ENCODE measurements around the gene VASN.

The VASN gene

DNA sequence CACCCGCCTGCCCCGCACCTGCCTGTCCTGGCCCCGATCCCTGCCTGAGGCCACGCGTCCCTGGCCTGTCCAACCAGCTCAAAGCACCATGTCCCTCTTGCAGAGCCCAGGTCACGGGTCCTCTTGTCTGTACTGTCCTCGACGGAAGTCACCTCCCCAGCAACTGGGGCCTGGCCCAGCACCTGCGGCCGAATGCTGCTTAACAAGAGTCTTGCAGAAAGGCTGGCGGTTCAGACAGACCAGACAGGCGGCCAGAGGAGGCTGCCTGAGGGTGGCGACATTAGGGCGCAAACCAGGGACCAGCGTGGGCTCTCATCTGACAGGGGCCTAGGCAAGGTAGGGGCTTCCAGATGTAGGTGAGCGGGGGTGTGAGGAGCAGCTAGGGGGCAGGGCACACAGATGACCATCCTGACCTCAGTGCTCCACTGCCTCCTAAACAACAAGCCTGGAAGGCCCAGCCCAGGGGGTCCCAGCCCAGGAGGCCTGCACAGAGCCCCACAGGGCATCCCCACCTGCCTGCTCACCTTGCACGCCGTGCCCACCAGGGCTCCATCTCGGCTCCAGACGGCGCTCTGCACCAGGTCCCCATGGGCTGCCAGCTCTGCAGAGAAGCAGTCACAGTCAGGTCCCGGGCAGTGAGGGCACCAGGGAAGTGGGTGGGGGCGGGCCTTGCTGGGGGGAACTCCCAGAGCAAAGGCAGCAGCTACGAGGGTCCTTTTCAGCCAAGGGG lies 33.5 kb downstream of the VASN start:
- DNase-seq: no peak

DNA sequence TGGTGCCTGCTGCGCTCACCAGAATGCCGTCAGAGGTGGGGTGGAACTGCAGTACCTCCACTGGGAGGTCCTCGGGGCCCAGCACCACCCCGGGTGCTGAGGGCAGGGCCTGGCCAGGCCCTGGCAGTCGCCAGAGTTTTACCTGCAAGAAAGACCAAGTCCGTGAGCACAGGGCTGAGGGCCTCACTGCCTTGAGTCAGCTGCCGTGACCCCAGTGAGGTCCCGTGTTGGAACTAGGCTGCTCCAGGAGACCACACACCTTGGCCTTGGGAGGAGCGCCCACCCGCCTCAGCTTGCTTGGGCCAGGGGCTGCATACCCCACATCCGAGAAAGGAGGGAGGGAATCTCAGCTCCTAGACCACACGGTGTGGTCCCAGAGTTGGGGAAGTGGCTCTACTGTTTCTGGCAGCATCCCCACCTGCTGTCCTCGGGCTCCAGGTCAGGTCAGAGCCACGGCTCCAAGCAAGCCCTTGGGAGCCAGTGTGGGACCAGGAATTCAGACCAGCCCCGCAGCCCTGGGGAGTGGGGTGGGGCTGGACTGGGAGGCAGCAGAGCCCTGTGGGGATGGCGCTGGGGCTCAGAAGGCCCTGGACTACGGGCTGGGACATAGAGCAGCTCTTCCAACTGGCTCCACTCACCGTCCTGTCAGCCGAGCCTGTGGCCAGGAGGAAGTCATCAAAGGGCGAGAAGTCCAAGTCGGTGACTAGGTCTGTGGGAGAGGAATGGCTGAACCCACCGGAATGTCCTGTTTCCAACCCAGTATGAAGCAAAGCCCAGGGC lies 36.1 kb downstream of the VASN start:
- no peak for DNase-seq

DNA sequence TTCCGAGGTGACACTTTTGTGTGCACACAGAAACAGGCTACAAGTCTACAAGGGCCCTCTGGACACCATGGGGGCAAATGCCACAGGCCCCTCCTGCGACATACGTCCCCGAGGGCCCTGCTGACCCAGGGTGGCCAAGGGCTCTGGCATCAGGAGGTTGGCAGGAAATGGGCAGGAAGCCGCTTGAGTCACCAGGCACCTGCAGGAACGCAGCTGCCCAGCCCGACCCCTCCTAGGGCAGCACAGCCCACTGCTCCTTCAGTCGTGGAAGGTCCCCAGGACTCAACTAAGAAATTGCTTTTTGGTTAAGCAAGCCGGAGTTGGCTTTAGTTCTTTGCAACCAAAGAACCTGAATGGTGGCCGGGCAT lies 36.7 kb downstream of the VASN start:
- no peak for DNase-seq

DNA sequence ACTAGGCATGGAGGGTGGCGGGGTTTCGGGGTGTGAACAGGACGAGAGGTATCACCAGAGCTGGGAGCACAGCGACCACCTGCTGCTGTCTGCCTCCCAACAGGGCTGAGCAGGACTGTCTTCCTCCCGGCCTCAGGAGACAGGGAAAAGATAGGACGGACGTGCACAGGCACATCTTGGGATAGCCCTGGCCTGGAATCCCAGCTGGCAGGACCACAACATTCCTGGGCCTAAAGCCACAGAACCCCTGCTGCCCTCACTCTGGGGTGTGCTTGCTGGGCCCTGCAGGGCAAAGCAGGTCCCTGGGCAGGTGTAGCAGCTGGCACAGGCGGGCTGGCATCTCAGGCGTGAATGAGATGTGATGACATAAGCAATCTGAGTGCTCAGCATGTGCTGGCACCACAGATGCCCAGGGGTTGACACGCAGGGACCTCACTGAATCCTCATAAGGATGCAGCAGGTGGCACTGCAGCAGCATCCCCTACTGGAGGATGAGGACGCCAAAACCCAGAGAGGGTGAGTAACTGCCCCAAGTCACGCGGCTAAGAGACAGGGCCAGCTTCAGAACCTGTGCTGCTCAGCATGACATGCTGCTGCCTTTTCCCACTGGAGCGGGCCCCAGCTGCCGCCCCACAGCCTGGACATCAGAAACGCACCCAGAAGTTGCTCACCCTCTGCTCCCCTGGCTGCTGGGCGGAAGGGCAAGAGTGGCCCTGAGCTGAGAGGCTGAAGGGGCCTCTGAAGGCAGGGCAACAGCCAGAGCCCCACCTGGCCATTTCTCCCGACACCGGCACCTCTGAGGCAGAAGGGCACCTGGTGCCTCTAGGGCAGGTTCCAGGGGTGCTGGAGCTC lies 37.7 kb downstream of the VASN start:
- peak; percentile 27 to 46 for DNase-seq

DNA sequence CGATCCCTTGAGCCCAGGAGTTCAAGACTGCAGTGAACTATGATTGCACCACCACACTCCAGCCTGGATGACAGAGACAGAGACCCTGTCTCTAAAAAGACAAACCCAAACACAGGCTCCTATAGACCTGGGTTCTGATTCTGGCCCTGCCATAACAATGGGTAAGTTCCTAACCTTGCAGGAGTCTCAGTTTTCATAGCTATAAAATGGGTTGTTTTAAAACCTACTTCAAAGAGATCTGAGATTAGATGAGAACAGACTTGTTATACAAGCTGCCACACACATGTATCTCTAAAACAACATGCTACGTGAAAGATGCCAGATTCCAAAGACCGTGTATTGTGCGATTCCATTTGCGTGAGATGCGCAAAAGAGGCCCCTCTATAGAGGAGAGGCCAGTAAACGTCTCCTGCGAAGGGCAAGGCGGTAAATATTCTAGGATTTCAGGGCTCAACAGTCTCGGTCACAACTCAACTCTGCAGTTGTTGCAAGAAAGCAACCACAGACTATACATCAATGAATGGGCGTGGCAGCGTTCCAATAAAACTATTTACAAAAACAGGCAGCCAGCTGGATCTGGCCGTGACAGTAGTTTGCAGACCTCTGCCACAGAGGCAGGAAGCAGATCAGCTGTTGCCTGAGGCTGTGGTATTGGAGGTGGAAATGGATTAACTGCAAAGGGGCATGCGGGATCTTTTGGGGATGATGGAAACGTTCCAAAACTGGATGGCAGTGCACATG lies 38.9 kb downstream of the VASN start:
- no peak for DNase-seq

DNA sequence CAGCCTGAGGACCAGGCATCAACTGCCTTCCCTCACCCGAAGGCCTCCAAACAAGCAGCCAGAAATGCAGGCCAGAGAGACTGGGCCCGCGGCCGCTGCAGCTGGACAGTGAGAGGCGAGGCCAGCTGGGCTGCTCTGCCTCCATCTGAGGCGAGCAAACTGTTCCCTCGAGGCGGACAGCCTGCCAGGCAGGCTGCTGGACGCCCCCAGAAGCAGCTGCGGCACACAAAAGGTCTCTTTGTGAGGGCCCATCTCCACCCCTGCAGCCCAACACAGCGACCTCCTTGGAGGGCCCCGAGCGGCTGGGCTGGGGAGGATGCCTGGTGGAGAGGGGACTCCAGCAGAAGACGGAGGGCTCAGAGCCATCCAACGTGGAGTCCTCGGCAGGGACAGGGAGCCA lies 40.0 kb downstream of the VASN start:
- DNase-seq: no peak

DNA sequence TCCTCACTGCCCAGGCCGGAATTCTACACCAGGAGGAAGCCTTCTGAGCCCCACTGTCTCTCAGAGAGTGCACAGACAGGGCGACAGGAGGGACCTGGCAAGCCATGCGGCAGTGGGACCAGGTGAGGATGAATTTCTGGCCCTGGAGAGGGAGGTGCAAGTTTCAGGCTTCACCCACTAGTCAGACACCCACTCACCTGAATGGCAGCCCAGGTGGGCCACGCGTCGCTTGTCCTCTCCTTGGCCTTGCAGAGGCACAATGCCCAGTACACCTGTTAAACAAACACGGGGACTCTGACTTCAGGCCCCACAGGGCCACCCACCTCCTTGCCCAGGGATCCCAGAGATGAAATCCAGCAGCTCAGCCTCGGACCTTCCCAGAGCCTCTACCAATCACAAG lies 40.5 kb downstream of the VASN start:
- DNase-seq: no peak

DNA sequence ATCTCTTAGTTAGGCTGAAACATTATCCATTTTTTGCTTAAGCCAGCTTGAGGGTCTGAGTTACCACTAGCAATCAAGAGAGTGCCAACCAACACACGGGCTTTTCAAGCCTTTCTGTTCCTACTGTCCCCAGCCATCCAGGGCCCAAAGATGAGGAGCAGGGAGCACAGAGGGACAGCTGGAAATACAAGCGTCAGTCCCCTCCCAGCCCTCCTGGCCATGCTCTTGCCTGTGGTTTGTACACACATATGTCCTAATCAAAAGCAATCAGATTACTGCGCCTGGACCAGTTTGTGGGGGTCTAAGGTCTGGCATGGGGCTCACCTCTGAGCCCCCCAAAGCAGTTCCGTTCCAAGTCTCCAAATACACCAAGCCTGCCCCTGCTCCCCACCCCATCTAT lies 41.2 kb downstream of the VASN start:
- DNase-seq: no peak

DNA sequence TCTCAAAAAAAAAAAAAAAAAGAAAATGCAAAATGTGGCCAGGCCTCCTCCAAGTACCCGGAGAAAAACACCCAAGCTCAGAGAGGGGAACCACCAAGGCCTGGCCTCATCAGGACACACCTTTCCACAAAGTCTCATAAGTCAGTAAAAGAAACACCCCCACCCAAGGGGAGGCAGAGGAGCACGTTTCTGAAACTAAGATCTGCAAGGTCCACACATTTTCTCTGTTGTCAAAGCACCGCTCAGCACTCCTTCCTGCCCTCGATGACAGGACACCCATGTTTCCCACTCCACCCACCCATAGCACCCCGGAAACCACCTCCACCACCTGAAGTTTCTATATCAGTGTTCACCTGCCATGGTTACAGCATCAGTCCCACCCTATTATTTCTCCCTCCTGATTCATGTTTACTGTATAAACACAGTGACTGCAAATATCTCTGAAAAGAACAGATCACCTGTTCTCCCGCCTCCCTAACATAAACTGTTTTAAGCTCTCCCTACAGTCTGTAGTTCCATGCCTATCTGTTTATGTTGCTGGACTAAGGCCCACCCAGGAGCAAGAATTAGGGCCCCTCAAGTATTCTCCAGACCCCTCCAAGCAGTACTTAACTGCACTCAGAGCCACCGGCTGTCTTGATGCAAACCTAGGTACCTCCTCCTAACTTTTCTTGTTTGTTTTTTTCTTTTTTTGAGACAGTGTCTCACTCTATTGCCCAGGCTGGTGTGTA lies 42.7 kb downstream of the VASN start:
- DNase-seq: no peak

DNA sequence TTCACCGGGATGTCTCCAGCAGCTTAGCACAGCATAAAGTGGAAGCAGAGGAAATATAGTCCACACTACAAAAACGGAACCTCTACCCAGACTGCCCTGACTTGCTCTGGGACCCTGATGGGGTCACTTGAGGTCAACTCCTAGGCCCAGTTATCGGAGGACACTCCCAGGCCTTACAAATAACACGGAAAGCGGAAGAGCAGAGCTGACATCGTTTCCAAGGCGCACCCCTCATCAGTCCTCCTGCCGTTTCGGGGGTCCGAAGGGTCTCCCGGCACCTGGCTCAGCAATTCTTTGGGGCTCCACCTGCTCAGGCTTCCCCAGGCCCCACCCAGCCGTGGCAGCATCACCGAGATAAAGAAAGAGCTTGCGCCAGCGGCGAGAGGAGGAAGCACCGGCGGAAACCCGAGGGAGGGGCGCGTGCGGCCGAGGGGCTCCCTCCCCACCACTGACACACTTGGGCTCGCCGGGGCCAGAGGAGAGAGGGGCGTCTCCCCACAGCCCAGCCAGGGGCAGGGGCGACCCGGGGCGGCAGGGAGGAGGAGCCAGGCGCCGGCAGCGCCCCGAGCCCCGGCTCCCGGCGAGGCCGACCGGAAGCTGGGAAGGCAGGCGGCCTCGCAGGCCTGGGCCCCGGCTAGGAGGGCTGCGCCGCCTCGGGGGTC lies 44.0 kb downstream of the VASN start:
- peak in 1 of 2 experiments; percentile 29 for DNase-seq

DNA sequence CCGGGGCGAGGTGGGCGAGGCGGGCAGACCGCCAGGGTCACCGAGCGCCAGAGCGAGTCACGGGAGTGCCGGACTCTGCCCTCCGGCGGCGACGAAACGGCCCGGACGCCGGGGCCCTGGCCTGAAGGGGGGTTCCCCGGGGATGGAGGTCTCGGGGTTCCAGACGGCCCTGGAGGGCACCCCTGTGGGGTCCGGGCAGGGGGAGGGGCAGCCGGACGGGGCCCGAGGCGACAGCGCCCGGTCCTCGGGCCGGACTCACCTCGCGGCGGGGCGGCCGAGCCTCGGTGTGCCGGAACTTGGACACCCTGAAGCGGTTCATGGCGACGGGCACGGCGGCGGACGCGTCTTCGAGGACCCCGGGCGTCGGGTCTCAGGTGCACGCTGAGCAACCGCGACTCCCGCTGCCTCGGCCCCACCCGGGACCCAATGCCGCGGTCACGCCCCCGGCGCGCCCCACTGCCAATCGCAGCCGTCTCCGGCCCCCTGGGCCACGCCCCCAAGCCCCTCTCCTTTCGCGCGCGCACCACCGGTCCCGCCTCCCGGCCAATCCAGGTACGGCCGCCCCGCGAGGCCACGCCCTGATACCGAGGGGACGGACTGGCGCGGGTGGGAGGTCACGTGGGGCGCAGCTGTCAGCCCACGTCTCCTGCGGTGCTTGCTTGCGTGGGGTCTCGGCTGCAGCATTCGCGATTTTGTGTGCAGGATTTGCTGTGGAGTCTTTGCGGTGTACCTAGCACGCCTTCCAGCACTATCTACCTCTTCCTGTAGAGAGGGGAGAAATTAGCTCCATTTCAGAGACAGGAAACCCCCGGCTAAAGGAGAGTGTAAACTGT lies 44.8 kb downstream of the VASN start, which contains the start of gene CORO7:
CORO7 (minus strand) TSS at position 397 of the 833 bp plus-strand sequence; CDS start at position 319, 78 bp downstream.
- DNase-seq: peak; percentile 92 to 94

DNA sequence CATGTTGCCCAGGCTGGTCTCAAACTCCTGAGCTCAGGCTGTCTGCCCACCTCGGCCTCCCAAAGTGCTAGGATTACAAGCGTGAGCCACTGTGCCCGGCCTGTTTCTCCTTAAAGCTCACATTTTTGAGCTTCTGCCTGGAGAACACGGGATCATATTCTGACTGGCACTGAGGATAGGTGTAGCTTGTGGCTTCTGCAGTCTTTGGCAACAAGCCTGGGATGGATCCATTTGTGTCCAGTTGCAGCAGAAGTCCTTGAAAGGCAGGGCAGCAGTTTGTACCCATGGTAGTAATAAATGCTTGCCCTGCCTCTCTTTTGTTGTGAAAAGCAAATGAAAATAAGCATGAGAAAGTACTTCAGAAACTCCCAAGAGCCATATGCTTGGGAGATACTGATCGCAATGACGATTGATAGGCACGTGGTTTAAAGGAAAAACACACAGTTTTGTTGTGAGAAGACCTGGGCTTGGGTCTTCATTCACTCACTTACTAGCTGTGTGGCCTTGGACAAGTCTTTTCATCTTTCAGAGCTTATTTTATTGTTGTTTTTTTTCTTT lies 47.8 kb downstream of the VASN start:
- no peak for DNase-seq

DNA sequence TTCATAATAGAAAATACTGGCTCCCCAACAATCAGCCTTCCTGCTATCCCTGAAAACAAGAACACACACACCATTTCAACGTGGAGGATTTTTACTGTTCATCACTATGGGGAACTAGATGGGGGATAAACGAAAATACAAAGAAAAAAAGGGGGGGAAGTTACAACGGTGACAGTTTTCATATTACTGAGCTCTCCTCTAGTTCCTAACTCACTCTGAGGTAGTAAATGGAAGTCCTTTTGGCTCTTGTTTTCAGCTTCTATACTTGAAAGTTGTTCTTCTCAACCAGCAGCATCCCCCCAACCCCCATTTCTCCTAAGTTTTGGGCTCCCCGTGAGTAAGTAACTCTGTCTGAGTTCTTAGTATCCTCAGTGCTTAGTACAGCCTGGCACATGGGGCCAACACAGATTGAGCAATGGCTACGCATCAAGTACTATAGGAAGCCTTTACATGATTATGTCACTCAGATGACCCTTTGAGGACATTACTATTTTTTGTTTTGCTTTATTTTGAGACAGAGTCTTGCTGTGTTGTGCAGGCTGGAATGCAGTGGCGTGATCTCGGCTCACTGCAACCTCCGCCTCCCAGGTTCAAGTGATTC lies 49.0 kb downstream of the VASN start:
- no peak for DNase-seq

DNA sequence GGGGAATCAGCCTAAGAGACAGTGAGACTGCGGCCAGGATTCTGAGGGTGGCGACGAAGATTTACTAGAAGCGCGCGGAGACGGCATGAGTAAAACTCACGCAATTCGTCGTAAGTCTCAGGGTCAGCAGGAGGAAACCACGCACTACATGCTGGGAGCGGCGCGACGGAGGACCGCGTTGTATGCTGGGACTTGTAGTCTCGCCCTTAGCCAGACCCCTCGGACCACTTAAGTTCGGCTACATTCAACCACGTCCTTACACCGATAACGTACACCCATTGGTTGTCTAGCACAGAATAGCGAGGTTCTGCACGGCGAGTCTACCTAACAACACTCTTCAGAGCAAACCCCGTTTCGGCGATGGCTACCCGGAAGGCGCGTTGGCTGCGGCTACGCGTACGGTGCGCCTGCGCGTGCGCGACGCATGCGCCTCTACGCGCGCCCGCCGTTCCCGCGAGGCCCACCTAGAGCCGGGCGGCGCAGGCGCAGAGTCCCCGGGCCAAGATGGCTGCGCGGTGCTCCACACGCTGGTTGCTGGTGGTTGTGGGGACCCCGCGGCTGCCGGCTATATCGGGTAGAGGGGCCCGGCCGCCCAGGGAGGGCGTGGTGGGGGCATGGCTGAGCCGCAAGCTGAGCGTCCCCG lies 53.9 kb downstream of the VASN start, which contains the start of gene DNAJA3:
DNAJA3 (plus strand) TSS at position 491 of the 643 bp plus-strand sequence; CDS start at position 505, 14 bp downstream.
- peak; percentile 86 to 97 for DNase-seq

DNA sequence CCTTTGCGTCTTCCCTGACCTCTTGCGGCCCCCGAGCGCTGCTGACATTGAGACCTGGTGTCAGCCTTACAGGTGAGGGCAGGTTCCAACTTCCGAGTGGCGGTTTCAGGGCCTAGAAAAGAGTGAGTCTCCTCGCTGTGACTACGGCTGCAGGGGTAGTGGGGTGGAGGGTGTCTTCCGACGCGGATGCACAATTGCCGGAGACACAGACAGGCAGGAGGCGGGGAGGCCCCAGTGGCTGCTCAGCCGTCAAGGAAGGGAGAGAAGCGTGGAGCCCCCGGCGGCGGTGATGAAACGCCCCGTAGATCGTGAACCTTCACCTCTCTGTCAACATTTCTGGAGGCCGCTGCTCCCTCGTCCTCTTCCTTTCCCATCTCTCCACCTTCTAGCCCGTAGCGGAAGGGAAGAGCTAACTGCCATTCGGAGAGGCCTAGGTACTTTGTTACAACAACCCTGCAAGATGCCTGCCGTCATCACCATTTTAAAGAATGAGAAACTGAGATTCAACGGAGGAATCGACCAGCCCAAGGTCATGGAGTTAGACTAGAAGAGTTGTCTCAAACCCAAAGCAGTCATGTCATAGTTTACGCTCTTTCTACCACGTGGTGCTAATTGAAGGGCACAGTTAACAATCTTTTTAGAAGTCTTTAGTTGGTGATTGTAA lies 54.5 kb downstream of the VASN start:
- no peak for DNase-seq

DNA sequence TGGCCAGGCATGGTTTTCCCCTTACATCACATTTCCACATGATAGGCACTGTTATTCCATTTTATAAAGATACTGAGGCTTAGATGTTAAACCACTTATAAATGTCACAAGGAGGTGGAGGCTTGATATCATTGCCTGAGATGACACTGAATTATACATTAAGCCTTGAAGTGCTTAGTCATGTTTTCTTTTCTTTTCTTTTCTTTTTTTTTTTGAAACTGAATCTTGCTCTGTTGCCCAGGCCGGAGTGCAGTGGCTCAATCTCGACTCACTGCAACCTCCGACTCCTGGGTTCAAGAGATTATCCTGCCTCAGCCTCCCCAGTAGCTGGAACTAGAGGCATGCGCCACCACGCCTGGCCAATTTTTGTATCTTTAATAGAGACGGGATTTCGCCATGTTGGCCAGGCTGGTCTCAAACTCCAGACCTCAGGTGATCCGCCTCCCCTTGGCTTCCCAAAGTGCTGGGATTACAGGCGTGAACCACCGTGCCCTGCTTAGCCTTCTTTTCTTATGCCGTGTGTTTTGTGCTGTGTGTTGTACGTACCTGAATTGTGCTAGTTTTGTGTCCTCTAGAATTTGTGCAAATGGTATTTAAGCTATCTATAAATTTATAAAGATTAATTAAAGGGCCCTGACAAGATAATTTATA lies 55.2 kb downstream of the VASN start:
- no peak for DNase-seq

DNA sequence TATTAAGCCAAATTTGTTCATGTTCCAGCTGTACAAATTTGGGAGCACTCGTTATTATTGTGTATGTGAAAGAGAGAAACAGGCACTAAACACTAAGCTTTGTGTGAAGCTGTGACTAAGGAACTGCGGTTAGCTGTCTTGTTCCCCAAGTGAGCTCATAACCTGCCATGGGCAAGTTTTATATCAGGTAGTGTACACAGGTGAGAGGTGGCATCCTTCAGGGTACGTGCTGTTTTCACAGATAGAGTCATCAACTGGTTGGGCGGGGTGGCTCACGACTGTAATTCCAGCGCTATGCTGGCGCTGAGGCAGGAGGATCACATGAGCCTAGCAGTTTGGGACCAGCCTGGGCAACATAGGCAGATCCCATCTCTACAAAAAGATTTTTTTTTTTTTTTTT lies 56.9 kb downstream of the VASN start:
- DNase-seq: no peak

DNA sequence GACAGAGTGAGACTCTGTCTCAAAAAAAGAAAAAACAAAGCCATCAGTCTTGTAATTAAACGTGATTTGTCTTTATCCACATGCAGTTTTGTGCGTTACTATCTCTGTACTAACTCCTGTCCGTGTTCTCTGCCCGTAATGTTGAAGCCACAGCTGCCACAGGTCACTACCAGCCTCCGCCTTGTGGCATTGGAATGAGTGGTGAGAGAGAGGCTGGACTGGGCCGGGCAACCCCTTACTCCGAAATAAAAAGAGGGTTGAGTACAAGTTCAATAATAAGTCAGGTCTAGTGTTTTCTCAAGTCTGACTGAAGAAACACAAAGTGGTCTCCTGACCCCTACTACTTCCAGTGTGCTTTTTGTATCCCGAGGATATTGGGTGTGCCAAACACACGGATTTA lies 59.4 kb downstream of the VASN start:
- no peak for DNase-seq

Data from NCI-H524 (cell line).